HCT116 (cell line): ENCODE data around the gene ZFP36L2. TPM values are rescaled to one million over a fixed set of nuclear protein-coding genes. Genes with fewer than 3 reads are reported as not detected.

Source experiments
- ATAC-seq: fragments of 200-7000 bp; cut with Tn5 transposase; 2 replicates; pipeline ENCODE4 v1.9.1; 2020; ENCODE audit warnings: mild to moderate bottlenecking, moderate library complexity
- BruUV-seq: library from RNA; stranded (reverse); fragments of 400-500 nt; replicated peaks from 2 replicates; lab custom pipeline; 2021; lab: Mats Ljungman, UMichigan
- CTCF ChIA-PET: fragments of 300-600 bp; sonication (Branson Sonifier 250); formaldehyde crosslinking; loops from one replicate; lab custom pipeline; 2021; ENCODE audit warnings: antibody characterized with exemption; lab: Charles Lee
- POLR2A ChIA-PET: fragments of 300-600, 350-600 bp; sonication (Branson Sonifier 250); formaldehyde crosslinking; loops from one replicate; lab custom pipeline; 2021; ENCODE audit warnings: antibody characterized with exemption; lab: Charles Lee
- RAD21 ChIA-PET, 2 experiments: fragments of 300-600 bp; sonication (Branson Sonifier 250); formaldehyde crosslinking; loops; one replicate each; lab custom pipeline; 2023; ENCODE audit warnings: low total read pairs in 2 of 2; ENCODE audit not compliant: uncharacterized antibody in 2 of 2, unreplicated experiment in 2 of 2, low non-redundant PET in 1 of 2; lab: Charles Lee
- DNase-seq: peaks from one replicate; pipeline ENCODE4 v3.0.0-alpha.2; 2010; ENCODE audit warnings: low read depth, low spot score
- H2AFZ ChIP-seq: fragments of 200-600 bp; shearing (Covaris generic), sonication (generic); 2 replicates; pipeline ENCODE4 v1.6.1; 2017; ENCODE audit warnings: low read depth, mixed run types, mixed read lengths, antibody characterized with exemption, low read length; ENCODE audit not compliant: poor library complexity, severe bottlenecking
- H3K27ac ChIP-seq: 2 replicates; pipeline ENCODE4 v1.5.1; 2012; ENCODE audit warnings: low read depth, low read length
- H3K27me3 ChIP-seq: fragments of 200-600 bp; sonication (generic); 2 replicates; pipeline ENCODE4 v1.6.1; 2016; ENCODE audit warnings: mixed run types, low read length, mixed read lengths; ENCODE audit not compliant: insufficient read depth
- H3K36me3 ChIP-seq, 2 experiments: fragments of 200-500 bp in 1 of 2; fragments of 200-600 bp in 1 of 2; sonication (Bioruptor generic) in 1 of 2; sonication (generic) in 1 of 2; 2 replicates each; pipeline versions ENCODE4 v1.5.1 to v1.6.1; 2014 to 2016; ENCODE audit warnings: low read length in 2 of 2, inconsistent platforms in 1 of 2, mixed read lengths in 1 of 2, mixed run types in 1 of 2; ENCODE audit not compliant: insufficient read depth in 2 of 2, control insufficient read depth in 1 of 2
- H3K4me1 ChIP-seq, 2 experiments: fragments of 200-600 bp in 1 of 2; sonication (generic) in 1 of 2; 2 replicates each; pipeline versions ENCODE4 v1.5.1 to v1.6.1; 2012 to 2017; ENCODE audit warnings: low read length in 2 of 2, inconsistent platforms in 1 of 2, mild to moderate bottlenecking in 1 of 2, mixed read lengths in 1 of 2, mixed run types in 1 of 2, moderate library complexity in 1 of 2; ENCODE audit not compliant: insufficient read depth in 2 of 2, control insufficient read depth in 1 of 2
- H3K4me2 ChIP-seq: fragments of 200-600 bp; sonication (generic); 2 replicates; pipeline ENCODE4 v1.6.1; 2017; ENCODE audit warnings: mixed run types, low read length, mixed read lengths
- H3K4me3 ChIP-seq, 2 experiments: fragments of 200-600 bp in 1 of 2; sonication (generic) in 1 of 2; replicated peaks in 1 of 2; 2 replicates each; pipeline ENCODE4 v1.5.1; 2011 to 2016; ENCODE audit warnings: low read length in 2 of 2, control low read depth in 1 of 2, low read depth in 1 of 2, mild to moderate bottlenecking in 1 of 2, mixed read lengths in 1 of 2, mixed run types in 1 of 2
- H3K79me2 ChIP-seq: fragments of 200-600 bp; sonication (generic); 2 replicates; pipeline ENCODE4 v1.6.1; 2017; ENCODE audit warnings: mild to moderate bottlenecking, mixed run types, low read length, moderate library complexity, mixed read lengths; ENCODE audit not compliant: insufficient read depth
- H3K9ac ChIP-seq: fragments of 200-600 bp; sonication (generic); 2 replicates; pipeline ENCODE4 v1.6.1; 2016; ENCODE audit warnings: low read length, mixed read lengths
- H3K9me2 ChIP-seq: fragments of 200-600 bp; sonication (generic), shearing (Covaris generic); 2 replicates; pipeline ENCODE4 v1.6.1; 2017; ENCODE audit warnings: mixed run types, mild to moderate bottlenecking, moderate library complexity; ENCODE audit not compliant: insufficient read depth
- H3K9me3 ChIP-seq, 2 experiments: fragments of 200-500 bp in 1 of 2; fragments of 200-600 bp in 1 of 2; sonication (Bioruptor generic) in 1 of 2; sonication (generic) in 1 of 2; 2 replicates each; pipeline ENCODE4 v1.6.1; 2014 to 2017; ENCODE audit warnings: low read length in 2 of 2, mixed read lengths in 2 of 2, inconsistent platforms in 1 of 2, low read depth in 1 of 2, mild to moderate bottlenecking in 1 of 2, mixed run types in 1 of 2, moderate library complexity in 1 of 2; ENCODE audit not compliant: control insufficient read depth in 1 of 2, insufficient read depth in 1 of 2
- H4K20me1 ChIP-seq: fragments of 200-600 bp; sonication (generic), shearing (Covaris generic); 2 replicates; pipeline ENCODE4 v1.6.1; 2017; ENCODE audit warnings: mixed run types, mild to moderate bottlenecking, moderate library complexity; ENCODE audit not compliant: insufficient read depth
- CBX3 ChIP-seq: IDR thresholded peaks from 2 replicates; pipeline ENCODE4 v1.6.1; 2012; ENCODE audit warnings: low read depth
- CTCF ChIP-seq, 3 experiments: fragments of 200-600 bp in 1 of 3; sonication (generic) in 1 of 3; IDR thresholded peaks in 2 of 3; conservative IDR thresholded peaks in 1 of 3; 2 replicates each; pipeline ENCODE4 v1.5.1; 2012 to 2017; ENCODE audit warnings: low read depth in 2 of 3, low read length in 2 of 3, antibody characterized with exemption in 1 of 3, borderline replicate concordance in 1 of 3, control low read depth in 1 of 3, mild to moderate bottlenecking in 1 of 3, mixed read lengths in 1 of 3, mixed run types in 1 of 3, moderate library complexity in 1 of 3; ENCODE audit not compliant: insufficient read depth in 1 of 3
- SRF ChIP-seq: IDR thresholded peaks from 2 replicates; pipeline ENCODE4 v1.6.1; 2012; ENCODE audit warnings: low read depth
- intact Hi-C: fragments of 100-400 bp; cut with micrococcal nuclease; formaldehyde crosslinking; loops from 2 replicates; pipeline ENCODE4 v1.10.0; 2022
- total RNA-seq: library from RNA; stranded (reverse); gene quantifications from one replicate; pipeline ENCODE4 v1.2.1, GENCODE V29; 2021; ENCODE audit not compliant: unreplicated experiment

ZFP36L2 gene
- total RNA-seq, 1 experiment from 2014 or later, result 30.3 TPM

GRCh38 chr2:43227830-43228281 lies 1.4 kb upstream of the ZFP36L2 start:
- no peaks in the 10 kb centered on the region for H3K27me3 ChIP-seq
- H3K9me3 ChIP-seq, result no peaks in the 10 kb centered on the region
- ATAC-seq, result no peak
- peaks cover 30 to 35% of the 10 kb centered on the region in 2 experiments for H3K4me1 ChIP-seq
- CTCF ChIA-PET, result interaction anchor here (1.4 to 4.1 kb wide), 9 partner anchors 12 to 280 kb away, joined by 4 to 35 read pairs (median 11); no protein-coding TSS in a partner anchor
- intact Hi-C loops, result loop anchor here (2.0 to 5.0 kb wide), 5 partner anchors 51 to 369 kb away; no protein-coding TSS in a partner anchor
- H3K4me3 ChIP-seq, result peak overlapping the region; percentile 70 to 84
- H2AFZ ChIP-seq, result no peak overlapping the region
- POLR2A ChIA-PET, result interaction anchor here (1.2 to 2.4 kb wide), 2 partner anchors 97 to 212 kb away, joined by 3 to 7 read pairs; no protein-coding TSS in a partner anchor
- BruUV-seq, result no TSS peak
- H3K27ac ChIP-seq, result peak overlapping the region; percentile 93
- H3K9me2 ChIP-seq, result no peaks in the 10 kb centered on the region
- DNase-seq, result no peak
- RAD21 ChIA-PET, result interaction anchor here (1.2 to 1.6 kb wide), 2 partner anchors 9 to 97 kb away, joined by 3 to 5 read pairs; no protein-coding TSS in a partner anchor
- H3K9ac ChIP-seq, result peak overlapping the region; percentile 96
- peaks cover 10 to 16% of the 10 kb centered on the region in 2 experiments; a peak in 3 of 4 replicates for H3K36me3 ChIP-seq
- no peaks in the 10 kb centered on the region for H4K20me1 ChIP-seq
- peaks cover 31% of the 10 kb centered on the region for H3K79me2 ChIP-seq
- H3K4me2 ChIP-seq, result peak overlapping the region; percentile 92
- TF ChIP-seq CBX3 (no peak), CTCF (IDR thresholded peaks at IDR 0.05 in 2 of 3, conservative IDR thresholded peaks at IDR 0.05 in 1 of 3; ENCODE audit: borderline replicate concordance in 1 of 3, insufficient read depth in 1 of 3, low read depth in 2 of 3, low read length in 2 of 3) (peak in 2 of 3 experiments; percentile 40 to 42; a peak in 1 of 6 replicates), SRF (no peak)
- TF ChIP-seq, all 23 proteins: peak for 1
